ENCODE results near the gene RBM8A.

The RBM8A gene

GRCh38 chr1:145960468-145961108 is 33.3 kb upstream of the RBM8A start:
- Mint-ChIP-seq H3K27ac (peak overlapping the region; percentile 29), H3K36me3 (ENCODE audit: low read depth) (no peaks in the 10 kb centered on the region), H3K9me3 (no peaks in the 10 kb centered on the region), H3K27me3 (ENCODE audit: low read depth) (no peaks in the 10 kb centered on the region), H3K4me1 (ENCODE audit: low read depth) (peaks cover 65% of the 10 kb centered on the region), H3K4me3 (peak overlapping the region; percentile 88)
- peak; percentile 37 for DNase-seq (ENCODE audit: low spot score)

GRCh38 chr1:145959957-145960467 is 32.7 kb upstream of the RBM8A start:
- peaks cover 1% of the 10 kb centered on the region for H3K36me3 Mint-ChIP-seq (ENCODE audit: low read depth)
- H3K9me3 Mint-ChIP-seq: no peaks in the 10 kb centered on the region
- peak overlapping the region; percentile 28 for H3K4me3 Mint-ChIP-seq
- DNase-seq (ENCODE audit: low spot score): no peak
- H3K27me3 Mint-ChIP-seq (ENCODE audit: low read depth): no peaks in the 10 kb centered on the region
- peaks cover 68% of the 10 kb centered on the region for H3K4me1 Mint-ChIP-seq (ENCODE audit: low read depth)
- no peak overlapping the region for H3K27ac Mint-ChIP-seq

GRCh38 chr1:145959333-145959732 is 32.0 kb upstream of the RBM8A start:
- peaks cover 71% of the 10 kb centered on the region for H3K4me1 Mint-ChIP-seq (ENCODE audit: low read depth)
- no peak for DNase-seq (ENCODE audit: low spot score)
- H3K27me3 Mint-ChIP-seq (ENCODE audit: low read depth): no peaks in the 10 kb centered on the region
- H3K4me3 Mint-ChIP-seq: peak overlapping the region; percentile 28
- H3K36me3 Mint-ChIP-seq (ENCODE audit: low read depth): peaks cover 3% of the 10 kb centered on the region
- H3K27ac Mint-ChIP-seq: no peak overlapping the region
- no peaks in the 10 kb centered on the region for H3K9me3 Mint-ChIP-seq

GRCh38 chr1:145958734-145959133 is 31.4 kb upstream of the RBM8A start:
- H3K4me1 Mint-ChIP-seq (ENCODE audit: low read depth): peaks cover 69% of the 10 kb centered on the region
- no peaks in the 10 kb centered on the region for H3K9me3 Mint-ChIP-seq
- no peak overlapping the region for H3K4me3 Mint-ChIP-seq
- no peaks in the 10 kb centered on the region for H3K27me3 Mint-ChIP-seq (ENCODE audit: low read depth)
- no peak for DNase-seq (ENCODE audit: low spot score)
- H3K36me3 Mint-ChIP-seq (ENCODE audit: low read depth): peaks cover 4% of the 10 kb centered on the region
- no peak overlapping the region for H3K27ac Mint-ChIP-seq

- peak; percentile 94 for DNase-seq (ENCODE audit: low spot score)
- Mint-ChIP-seq H3K27ac (peak within 1 kb of the TSS; percentile 91), H3K36me3 (ENCODE audit: low read depth) (peaks cover 5% of the 10 kb centered on the region), H3K9me3 (no peaks in the 10 kb centered on the region), H3K4me3 (peak within 1 kb of the TSS; percentile 91), H3K27me3 (ENCODE audit: low read depth) (no peaks in the 10 kb centered on the region), H3K4me1 (ENCODE audit: low read depth) (peaks cover 58% of the 10 kb centered on the region)
These were observed 30.4 kb upstream of the RBM8A start, which contains the start of gene LIX1L for GRCh38 chr1:145957443-145958319. LIX1L (minus strand) TSS chr1:145958017; CDS start chr1:145957927, 90 bp downstream.

GRCh38 chr1:145956781-145957442 is 29.6 kb upstream of the RBM8A start:
- peaks cover 9% of the 10 kb centered on the region for H3K36me3 Mint-ChIP-seq (ENCODE audit: low read depth)
- no peaks in the 10 kb centered on the region for H3K27me3 Mint-ChIP-seq (ENCODE audit: low read depth)
- no peaks in the 10 kb centered on the region for H3K9me3 Mint-ChIP-seq
- peak overlapping the region; percentile 91 for H3K27ac Mint-ChIP-seq
- peak overlapping the region; percentile 91 for H3K4me3 Mint-ChIP-seq
- H3K4me1 Mint-ChIP-seq (ENCODE audit: low read depth): peaks cover 56% of the 10 kb centered on the region
- no peak for DNase-seq (ENCODE audit: low spot score)

GRCh38 chr1:145956361-145956760 is 29.1 kb upstream of the RBM8A start:
- peaks cover 14% of the 10 kb centered on the region for H3K36me3 Mint-ChIP-seq (ENCODE audit: low read depth)
- peak overlapping the region; percentile 91 for H3K4me3 Mint-ChIP-seq
- no peak for DNase-seq (ENCODE audit: low spot score)
- H3K9me3 Mint-ChIP-seq: no peaks in the 10 kb centered on the region
- H3K27ac Mint-ChIP-seq: peak overlapping the region; percentile 91
- H3K27me3 Mint-ChIP-seq (ENCODE audit: low read depth): no peaks in the 10 kb centered on the region
- H3K4me1 Mint-ChIP-seq (ENCODE audit: low read depth): peaks cover 57% of the 10 kb centered on the region

GRCh38 chr1:145955436-145955835 is 28.2 kb upstream of the RBM8A start:
- Mint-ChIP-seq H3K36me3 (ENCODE audit: low read depth) (peaks cover 15% of the 10 kb centered on the region), H3K4me1 (ENCODE audit: low read depth) (peaks cover 61% of the 10 kb centered on the region), H3K9me3 (no peaks in the 10 kb centered on the region), H3K27ac (no peak overlapping the region), H3K27me3 (ENCODE audit: low read depth) (no peaks in the 10 kb centered on the region), H3K4me3 (peak overlapping the region; percentile 2)
- DNase-seq (ENCODE audit: low spot score): no peak

GRCh38 chr1:145953861-145954260 is 26.6 kb upstream of the RBM8A start:
- Mint-ChIP-seq H3K36me3 (ENCODE audit: low read depth) (peaks cover 18% of the 10 kb centered on the region), H3K27me3 (ENCODE audit: low read depth) (no peaks in the 10 kb centered on the region), H3K4me1 (ENCODE audit: low read depth) (peaks cover 58% of the 10 kb centered on the region)

GRCh38 chr1:145952903-145953302 is 25.6 kb upstream of the RBM8A start:
- Mint-ChIP-seq H3K9me3 (no peaks in the 10 kb centered on the region), H3K36me3 (ENCODE audit: low read depth) (peaks cover 18% of the 10 kb centered on the region), H3K4me3 (no peak overlapping the region), H3K4me1 (ENCODE audit: low read depth) (peaks cover 50% of the 10 kb centered on the region), H3K27ac (no peak overlapping the region), H3K27me3 (ENCODE audit: low read depth) (no peaks in the 10 kb centered on the region)
- DNase-seq (ENCODE audit: low spot score): no peak

More at GRCh38 chr1:145953861-145954260, 26.6 kb upstream of the RBM8A start:
- Mint-ChIP-seq H3K9me3 (no peaks in the 10 kb centered on the region), H3K27ac (no peak overlapping the region), H3K4me3 (no peak overlapping the region)
- no peak for DNase-seq (ENCODE audit: low spot score)

GRCh38 chr1:145951526-145951925 is 24.2 kb upstream of the RBM8A start:
- Mint-ChIP-seq H3K9me3 (no peaks in the 10 kb centered on the region), H3K27ac (no peak overlapping the region), H3K36me3 (ENCODE audit: low read depth) (peaks cover 23% of the 10 kb centered on the region), H3K27me3 (ENCODE audit: low read depth) (no peaks in the 10 kb centered on the region), H3K4me3 (no peak overlapping the region), H3K4me1 (ENCODE audit: low read depth) (peaks cover 46% of the 10 kb centered on the region)
- DNase-seq (ENCODE audit: low spot score): no peak

GRCh38 chr1:145949219-145949618 is 21.9 kb upstream of the RBM8A start:
- H3K4me3 Mint-ChIP-seq: no peak overlapping the region
- peaks cover 22% of the 10 kb centered on the region for H3K36me3 Mint-ChIP-seq (ENCODE audit: low read depth)
- no peaks in the 10 kb centered on the region for H3K27me3 Mint-ChIP-seq (ENCODE audit: low read depth)
- H3K9me3 Mint-ChIP-seq: no peaks in the 10 kb centered on the region
- no peak for DNase-seq (ENCODE audit: low spot score)
- H3K27ac Mint-ChIP-seq: no peak overlapping the region
- H3K4me1 Mint-ChIP-seq (ENCODE audit: low read depth): peaks cover 28% of the 10 kb centered on the region

- Mint-ChIP-seq H3K4me3 (no peak overlapping the region), H3K27me3 (ENCODE audit: low read depth) (no peaks in the 10 kb centered on the region), H3K4me1 (ENCODE audit: low read depth) (peaks cover 26% of the 10 kb centered on the region), H3K36me3 (ENCODE audit: low read depth) (peaks cover 27% of the 10 kb centered on the region), H3K27ac (no peak overlapping the region), H3K9me3 (no peaks in the 10 kb centered on the region)
- DNase-seq (ENCODE audit: low spot score): no peak
These were observed 20.3 kb upstream of the RBM8A start for GRCh38 chr1:145947551-145947950.
